8988T (cell line): ENCODE results near the gene MAP3K2.
A peak's percentile ranks its signal among the peaks of the same experiment; 100 is the strongest.

Experiments used
- DNase-seq: peaks from one replicate; pipeline ENCODE4 v3.0.0; 2011

MAP3K2 gene

GRCh38 chr2:127387655-127388422 is at the start of gene MAP3K2:
Gene MAP3K2, minus strand, starts transcription at chr2:127387975. Its CDS starts 44,846 bp downstream, at chr2:127343129.
- DNase-seq: peak; percentile 90

GRCh38 chr2:127437056-127437455 is 49.3 kb upstream of the MAP3K2 start:
- DNase-seq: no peak

GRCh38 chr2:127434515-127434914 is 46.7 kb upstream of the MAP3K2 start:
- DNase-seq: no peak

GRCh38 chr2:127431408-127432023 is 43.7 kb upstream of the MAP3K2 start:
- DNase-seq: no peak

- DNase-seq: no peak
Measured at GRCh38 chr2:127429844-127430425, 42.2 kb upstream of the MAP3K2 start.

GRCh38 chr2:127429291-127429690 is 41.5 kb upstream of the MAP3K2 start:
- no peak for DNase-seq

GRCh38 chr2:127428815-127429109 is 41.0 kb upstream of the MAP3K2 start:
- no peak for DNase-seq

- no peak for DNase-seq
Measured at GRCh38 chr2:127428057-127428814, 40.5 kb upstream of the MAP3K2 start.

- no peak for DNase-seq
Measured at GRCh38 chr2:127427376-127428056, 39.7 kb upstream of the MAP3K2 start.

GRCh38 chr2:127426501-127427354 is 39.0 kb upstream of the MAP3K2 start:
- no peak for DNase-seq

GRCh38 chr2:127425540-127426490 is 38.0 kb upstream of the MAP3K2 start:
- DNase-seq: no peak

GRCh38 chr2:127424598-127425520 is 37.1 kb upstream of the MAP3K2 start:
- DNase-seq: no peak

GRCh38 chr2:127423880-127424279 is 36.1 kb upstream of the MAP3K2 start:
- DNase-seq: no peak

GRCh38 chr2:127423478-127423843 is 35.7 kb upstream of the MAP3K2 start:
- peak; percentile 40 for DNase-seq

GRCh38 chr2:127422559-127423477 is 35.0 kb upstream of the MAP3K2 start:
- DNase-seq: no peak

- DNase-seq: no peak
Measured at GRCh38 chr2:127421871-127422558, 34.2 kb upstream of the MAP3K2 start.

GRCh38 chr2:127421116-127421800 is 33.5 kb upstream of the MAP3K2 start:
- DNase-seq: no peak
